ENCODE data around the gene HMOX1.

Gene HMOX1

GRCh38 chr22:35352214-35353111 lies 28.4 kb upstream of the HMOX1 start:
- no peak; the same call in 1 of the 2 replicates for TF ChIP-seq CTCF (IDR thresholded peaks at IDR 0.05)

- no peak for TF ChIP-seq CTCF (IDR thresholded peaks at IDR 0.05)
Measured at GRCh38 chr22:35353318-35353717, 27.6 kb upstream of the HMOX1 start.

GRCh38 chr22:35354068-35354467 lies 26.8 kb upstream of the HMOX1 start:
- no peak for TF ChIP-seq CTCF (IDR thresholded peaks at IDR 0.05)

GRCh38 chr22:35357883-35358621 lies 22.8 kb upstream of the HMOX1 start:
- TF ChIP-seq CTCF (IDR thresholded peaks at IDR 0.05), result no peak

- no peak for TF ChIP-seq CTCF (IDR thresholded peaks at IDR 0.05)
Measured at GRCh38 chr22:35359380-35360065, 21.4 kb upstream of the HMOX1 start.

- TF ChIP-seq CTCF (IDR thresholded peaks at IDR 0.05), result no peak
Measured at GRCh38 chr22:35361001-35361558, 19.8 kb upstream of the HMOX1 start.

- no peak for TF ChIP-seq CTCF (IDR thresholded peaks at IDR 0.05)
Measured at GRCh38 chr22:35363566-35364086, 17.3 kb upstream of the HMOX1 start.
